GDM1 (cell line): ENCODE data around the gene CA4.
"Not testable (repeated sequence)": the region's sequence is repeated elsewhere in the genome, so short reads cannot be mapped to it uniquely, and the experiment has no call there.

Experiments
- DNase-seq: peaks from one replicate; lab custom pipeline; 2025; lab: John Stamatoyannopoulos, UW

The CA4 gene

DNA sequence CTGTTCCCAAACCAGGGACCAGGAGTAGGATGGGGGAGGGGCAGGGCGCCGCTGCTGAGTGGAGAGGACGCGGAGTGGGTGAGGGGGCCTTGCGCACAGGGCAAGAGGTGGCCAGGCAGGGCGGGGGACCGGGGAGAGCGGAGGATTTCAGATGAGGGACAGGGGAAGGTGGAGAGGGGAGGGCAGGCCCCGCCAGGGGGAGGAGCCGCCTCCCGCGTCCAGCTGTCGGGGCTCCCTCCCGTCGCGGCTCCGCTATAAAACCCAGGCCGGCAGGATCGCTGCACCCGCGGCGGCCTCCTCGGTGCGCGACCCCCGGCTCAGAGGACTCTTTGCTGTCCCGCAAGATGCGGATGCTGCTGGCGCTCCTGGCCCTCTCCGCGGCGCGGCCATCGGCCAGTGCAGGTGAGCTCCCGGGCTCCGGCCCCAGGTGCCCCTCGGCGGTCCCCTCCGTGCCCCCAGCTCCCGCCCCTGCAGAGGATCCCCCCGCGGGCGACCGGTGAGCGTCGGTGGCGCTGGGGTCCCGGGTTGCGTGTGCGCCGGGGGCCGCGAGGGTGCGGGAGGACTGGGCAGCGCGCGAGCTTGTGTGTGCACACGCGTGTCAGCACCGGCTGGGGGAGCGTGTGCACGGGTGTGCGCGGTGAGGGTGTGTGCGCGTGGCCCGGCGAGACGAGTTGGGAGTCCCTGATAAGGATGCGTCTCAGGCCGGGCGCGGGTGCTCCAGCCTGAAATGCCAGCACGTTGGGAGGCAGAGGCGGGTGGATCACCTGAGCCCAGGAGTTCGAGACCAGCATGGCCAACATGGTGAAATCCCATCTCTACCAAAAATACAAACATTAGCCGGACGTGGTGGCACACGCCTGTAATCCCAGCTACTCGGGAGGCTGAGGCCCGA lies at the start of gene CA4:
CA4 (plus strand) TSS at position 283 of the 892 bp plus-strand sequence; CDS start at position 345, 62 bp downstream.
- no peak for DNase-seq

DNA sequence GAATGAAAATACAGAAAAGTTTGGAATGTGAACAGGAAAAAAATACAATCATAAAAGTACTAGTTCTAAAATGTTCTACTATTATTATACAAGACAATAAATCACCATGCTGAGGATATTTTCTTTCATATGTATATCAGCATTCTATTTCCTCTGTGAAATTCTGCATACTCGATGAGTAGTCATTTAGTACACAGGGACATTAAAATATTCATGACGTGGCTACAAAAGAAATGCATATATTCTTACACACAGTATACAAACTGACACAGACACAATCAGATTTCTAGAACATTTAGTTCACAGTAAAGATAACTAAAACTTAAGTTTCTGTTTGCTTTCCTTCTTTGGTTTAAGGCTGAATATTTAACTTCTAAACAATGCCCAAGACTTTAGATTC lies 49.2 kb upstream of the CA4 start:
- not testable (repeated sequence) for DNase-seq

DNA sequence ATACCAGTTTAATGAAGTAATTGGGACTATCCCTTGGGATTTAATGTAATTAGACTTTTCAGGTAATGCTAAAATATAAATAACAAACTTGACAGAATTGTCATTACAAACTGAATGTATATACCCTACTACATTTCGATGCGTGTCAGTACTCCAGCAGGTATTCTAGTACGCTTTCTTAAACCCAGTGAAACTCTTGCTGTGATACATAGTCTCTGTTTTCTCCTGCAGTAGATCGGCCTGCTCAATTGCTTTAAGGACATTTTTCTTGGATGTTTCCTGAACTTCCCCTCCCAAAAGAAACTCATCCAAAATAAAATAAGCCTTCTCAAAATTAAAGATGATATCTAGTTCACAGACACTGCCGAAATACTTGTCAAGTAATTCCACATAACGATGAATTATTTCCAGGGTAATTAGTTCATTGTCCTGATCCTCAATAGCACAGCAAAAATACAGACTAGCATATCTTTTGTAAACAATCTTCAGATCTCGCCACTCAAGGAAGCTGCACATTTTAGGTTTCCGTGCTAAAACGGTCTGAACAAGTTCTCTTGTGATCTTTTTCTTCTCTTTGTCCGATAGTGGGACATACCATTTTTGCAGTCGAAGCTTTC lies 47.6 kb upstream of the CA4 start:
- DNase-seq = not testable (repeated sequence)

DNA sequence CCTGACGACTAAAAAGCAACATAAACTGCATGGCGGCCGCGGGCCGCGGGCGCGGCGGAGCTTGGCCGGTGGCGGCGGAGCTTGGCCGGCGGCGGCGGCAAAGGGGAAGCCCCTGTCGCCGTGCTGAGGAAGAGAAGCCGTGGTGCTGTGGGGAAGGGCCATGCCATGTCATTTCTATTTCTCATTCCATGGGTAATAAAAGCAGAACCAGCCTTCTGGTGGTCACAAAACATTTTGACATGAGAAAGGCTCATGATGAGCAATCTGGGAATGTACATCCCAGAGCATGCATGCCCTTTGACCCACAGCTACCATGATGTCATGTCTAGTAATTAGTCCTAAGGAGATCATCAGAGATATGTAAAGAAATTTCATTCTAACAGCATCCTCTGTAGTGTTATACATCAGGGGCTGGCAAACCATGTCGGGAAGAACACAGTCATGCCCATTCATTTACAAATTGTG lies 47.1 kb upstream of the CA4 start:
- peak; percentile 65 for DNase-seq

DNA sequence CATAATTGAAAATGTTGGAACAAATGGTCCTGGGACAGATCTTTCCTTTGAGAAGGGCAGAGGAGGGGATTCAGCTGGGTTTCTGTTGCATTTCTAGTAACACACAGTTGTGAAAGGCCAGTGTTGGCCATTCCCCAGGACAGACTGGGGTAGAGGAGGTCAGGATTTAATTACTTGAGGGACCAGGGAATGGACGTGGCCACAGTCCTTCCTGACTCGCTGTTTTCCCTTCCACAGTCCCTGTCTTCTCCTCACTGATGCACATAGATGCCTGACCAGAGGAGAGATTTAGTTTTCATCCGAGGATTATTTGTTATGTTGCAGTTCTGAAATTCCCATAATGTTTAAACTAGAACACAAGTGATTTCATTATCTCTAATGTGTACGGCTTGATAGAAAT lies 45.8 kb upstream of the CA4 start:
- DNase-seq = no peak

DNA sequence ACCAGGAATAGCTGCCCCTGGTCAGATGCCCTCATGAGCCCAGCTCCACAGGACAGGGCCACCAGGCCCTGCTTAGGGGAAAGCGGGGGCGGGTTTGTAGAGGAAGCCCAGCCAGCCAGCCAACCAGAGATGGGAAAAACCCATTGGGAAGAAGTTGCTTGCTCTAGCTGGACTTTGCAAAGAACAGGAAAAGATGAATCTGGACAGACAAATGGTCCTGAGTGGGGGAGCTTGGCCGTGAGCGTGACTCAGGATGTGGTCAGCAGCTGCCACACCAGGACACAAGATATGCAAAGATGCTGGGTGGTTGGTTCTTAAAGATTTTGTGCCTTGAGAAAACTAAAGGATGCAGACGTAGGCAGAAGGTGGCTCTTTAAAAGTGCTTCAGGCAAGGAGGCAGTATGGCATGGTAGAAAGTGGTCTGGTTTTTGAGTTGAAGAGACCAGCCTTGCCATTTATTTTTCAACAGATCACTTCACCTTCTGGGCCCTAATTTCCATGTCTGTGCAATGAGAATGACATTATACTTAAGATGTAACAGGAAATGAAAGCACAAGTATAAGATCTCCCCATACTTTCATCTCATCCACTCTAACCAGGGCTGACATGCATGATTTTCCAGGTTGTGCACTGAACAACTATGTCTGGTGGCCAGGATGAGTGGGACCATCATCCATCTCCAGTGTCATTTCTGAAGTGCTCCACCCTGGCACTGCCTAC lies 43.3 kb upstream of the CA4 start:
- DNase-seq = no peak

DNA sequence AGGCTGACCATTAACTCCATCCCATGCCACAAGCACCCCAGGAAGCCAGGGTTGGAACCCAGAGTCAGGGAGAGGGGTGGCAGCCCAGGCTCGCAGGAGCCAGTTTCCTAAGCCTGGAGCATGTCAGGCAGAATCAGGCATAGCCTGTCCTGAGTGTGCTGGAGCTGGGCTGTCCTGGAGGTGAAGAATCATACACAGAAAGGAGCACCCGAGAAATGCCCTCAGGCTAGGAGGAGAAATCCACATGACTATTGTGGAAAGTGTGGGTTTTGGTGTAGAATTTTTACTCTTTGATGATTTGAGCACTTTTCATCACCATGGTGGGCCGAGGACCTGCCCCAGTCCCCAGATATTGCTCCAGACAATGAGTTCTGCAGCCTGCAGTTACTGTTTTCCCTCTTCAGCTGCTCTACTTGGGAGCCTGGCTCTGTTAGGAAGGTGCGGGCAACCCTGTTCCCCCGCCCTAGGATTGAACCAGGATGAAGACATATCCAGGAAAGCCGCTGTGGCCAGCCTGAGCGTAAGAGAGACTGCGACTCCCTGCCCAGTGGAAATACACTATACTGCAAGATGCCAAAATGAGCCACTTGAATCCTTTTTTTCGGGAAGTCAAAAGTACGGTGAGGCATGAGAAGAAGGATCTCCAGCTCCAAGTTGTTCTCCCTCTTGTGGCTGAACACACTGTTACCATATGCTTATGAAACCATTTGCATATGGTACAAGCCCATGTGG lies 42.1 kb upstream of the CA4 start:
- DNase-seq = no peak

DNA sequence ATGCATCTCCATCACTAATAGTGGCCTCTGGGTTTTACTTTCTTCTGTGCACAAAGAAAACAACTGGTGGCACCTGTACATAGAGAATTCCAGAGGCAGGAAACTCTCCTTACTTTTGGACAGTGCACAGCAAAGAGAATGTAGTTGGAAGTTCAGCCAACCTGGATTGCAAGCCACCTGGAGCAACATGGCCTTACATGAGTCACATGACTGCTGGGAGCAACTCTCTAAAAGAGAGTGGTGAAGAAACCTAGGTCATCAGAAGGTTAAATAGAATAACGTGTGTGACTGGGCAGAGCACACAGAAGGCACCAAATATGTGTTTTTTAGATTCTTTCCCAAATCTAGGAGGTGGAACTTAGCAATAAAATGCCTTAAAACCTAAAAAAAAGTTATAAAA lies 41.5 kb upstream of the CA4 start:
- not testable (repeated sequence) for DNase-seq

DNA sequence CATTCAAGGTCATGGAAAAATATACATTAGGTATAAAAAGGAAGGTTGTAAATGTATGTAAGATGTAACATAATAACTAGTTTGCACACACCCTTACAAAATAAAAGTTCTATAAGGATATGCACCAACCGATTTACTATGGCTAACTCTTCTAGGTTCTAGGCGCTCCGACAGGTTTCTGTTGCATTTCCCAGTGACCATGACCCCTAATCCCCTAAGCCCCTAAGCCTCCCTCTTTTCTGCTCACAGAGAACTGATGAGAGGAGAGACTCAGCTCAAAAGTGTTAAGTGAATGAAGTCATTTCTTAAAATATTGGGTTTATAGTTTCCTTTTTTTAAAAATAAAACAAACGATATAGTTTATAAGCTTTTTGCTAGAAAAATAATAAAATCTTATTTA lies 41.1 kb upstream of the CA4 start:
- no peak for DNase-seq

DNA sequence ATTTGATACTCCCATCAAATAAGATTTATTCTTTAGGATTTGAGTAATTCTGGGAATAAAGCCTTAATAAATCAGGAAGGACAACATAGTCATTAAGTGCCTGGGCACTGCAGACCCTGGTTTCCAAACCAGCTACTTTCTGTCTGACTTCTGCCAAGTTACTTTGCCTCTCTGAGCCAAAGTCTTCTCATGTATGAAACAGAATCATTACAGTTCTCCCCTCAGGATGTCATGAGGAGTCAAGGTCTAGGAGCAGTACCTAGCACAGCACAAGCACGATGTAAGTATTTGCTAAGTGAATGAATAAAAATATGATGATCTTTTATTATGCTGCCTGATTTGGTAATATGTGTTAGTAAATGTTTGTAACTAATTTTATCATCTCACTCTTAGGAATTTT lies 40.6 kb upstream of the CA4 start:
- no peak for DNase-seq

DNA sequence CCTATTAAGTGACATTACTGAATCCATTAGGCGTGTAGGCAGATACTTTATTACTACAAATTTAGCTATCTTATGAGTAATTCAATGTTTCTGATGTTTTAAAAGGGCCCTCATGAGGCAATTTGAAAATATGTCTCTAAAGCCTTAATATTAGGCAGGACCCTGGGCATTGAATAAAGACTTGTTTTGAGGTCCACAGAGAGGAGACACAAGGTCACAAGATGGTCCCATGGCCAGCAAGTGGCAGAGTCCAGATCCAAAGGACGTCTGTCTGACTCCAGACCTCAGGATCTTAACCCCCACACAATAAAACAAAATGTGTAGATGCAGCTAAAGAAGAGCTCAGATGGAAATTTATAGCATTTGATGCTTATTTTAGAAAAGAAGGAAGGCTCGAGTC lies 39.2 kb upstream of the CA4 start:
- no peak for DNase-seq

DNA sequence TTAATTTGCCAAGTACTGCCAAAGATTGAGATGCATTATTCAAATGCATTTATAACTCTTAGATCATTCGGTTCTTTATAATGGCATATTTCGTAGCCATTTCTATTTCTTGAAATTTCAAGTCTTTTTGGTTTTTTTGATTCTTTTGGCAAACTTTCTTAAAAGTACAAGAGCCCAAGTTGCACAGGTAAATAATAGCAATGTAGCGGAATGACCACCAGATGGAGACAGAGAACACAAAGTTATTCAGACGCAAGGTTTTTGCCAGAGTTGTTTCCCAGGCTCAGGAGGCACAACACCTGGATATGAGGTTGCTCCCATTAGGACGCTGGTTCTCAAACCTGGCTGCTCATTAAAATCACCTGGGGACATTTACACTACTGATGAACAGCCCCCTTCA lies 38.1 kb upstream of the CA4 start:
- DNase-seq = not testable (repeated sequence)

DNA sequence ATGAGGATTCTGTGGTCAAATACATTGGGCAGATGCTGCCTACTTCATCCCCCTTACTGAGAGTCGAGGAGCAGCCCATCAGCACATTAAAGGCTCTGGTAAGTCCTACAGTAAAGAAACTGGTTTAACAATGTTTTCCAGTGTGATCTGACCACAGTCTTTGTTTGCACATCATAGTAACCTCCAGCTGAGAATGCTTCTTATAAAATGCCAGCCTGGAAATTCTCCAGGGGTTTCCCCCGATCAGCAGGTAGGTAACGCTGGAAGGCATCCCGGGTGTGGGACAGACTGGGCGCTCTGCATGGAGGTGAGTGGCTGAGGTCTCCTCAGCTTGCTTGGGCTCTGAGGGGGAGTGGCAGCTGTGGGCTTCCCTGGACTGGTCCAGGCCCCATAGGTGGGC lies 34.4 kb upstream of the CA4 start:
- DNase-seq = not testable (repeated sequence)

DNA sequence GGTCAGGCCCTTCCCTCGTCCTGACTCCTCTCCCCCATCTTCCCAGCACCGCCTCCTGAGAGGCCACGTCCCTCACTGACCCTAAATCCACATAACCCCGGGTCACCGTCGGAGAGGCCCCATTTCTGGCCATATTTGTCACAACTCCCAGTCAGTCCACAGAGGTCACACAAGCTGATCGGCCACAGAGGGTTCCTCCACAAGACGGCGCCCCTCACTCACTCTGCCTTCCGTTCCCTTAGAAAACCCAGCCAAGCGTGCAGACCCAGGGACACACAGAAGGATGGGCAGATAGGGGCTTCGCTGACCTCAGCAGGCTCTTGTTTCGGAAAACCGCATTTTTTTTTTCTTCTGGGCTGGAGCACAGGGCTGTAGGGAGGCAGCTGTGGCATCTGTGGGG lies 33.6 kb upstream of the CA4 start:
- DNase-seq = not testable (repeated sequence)

DNA sequence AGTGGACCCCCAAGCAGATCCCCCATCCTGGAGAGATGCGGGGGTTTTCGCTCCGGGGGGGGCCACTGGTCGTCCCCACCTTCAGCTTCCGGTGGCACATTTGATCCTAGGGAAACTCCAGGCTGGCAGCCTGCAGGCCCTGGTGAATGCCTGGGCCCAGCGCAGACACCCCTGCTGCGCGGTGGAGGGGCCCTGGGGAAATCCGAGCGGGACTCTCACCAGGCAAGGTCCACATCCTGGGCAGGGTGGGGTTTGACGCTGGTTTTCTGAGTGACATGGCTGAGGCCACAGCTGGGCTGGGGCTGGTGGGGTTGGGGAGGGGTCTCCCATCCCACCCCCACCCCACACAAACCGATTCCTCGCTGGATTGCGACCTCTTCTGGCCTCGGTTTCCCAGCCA lies 30.6 kb upstream of the CA4 start:
- not testable (repeated sequence) for DNase-seq

DNA sequence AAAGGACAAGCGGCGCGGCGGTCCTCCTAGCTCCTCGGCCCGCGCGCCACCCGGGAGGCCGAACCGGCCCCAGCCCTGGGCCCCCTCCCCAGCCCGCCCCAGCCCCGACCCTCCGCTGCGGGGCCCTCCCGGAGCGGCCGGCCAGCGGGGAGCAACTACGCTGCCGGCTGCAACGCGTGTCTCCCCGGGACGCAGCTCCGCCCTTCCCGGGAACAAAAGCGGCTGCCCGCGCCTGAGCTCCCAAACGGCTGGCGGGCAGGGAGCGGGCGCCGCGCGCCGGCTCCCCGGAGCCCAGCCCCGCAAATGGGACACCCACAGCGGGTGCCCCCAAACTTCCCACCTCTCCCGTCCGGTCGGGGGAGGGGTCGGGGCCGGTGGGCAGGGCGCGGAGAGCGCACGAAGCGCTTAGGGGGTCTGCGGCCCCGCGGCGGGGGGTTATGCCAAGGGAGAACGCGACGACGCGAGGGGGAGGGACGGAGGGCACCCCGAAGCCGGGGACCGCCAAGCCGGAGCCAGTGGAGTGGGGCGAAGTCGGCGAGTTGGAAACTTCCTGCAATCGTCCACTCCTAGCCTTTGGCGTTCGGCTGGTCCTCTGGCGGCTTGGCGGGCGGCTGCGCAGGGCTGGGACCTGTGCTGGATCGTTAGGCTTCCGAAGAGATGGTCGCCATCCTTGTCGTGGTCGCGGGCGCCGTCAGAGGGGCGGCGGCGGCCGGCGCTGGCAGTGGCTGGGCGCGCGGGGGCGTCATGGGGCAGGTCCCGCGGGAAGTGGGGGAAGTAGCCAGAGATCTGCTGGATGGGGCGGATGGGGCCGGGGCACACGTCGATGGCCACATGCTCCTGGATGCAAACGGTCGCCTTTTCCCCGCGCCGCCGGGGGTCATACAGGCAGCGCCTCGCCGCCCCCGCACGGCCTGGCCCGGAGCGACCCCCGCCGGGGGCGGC lies 29.7 kb upstream of the CA4 start:
- not testable (repeated sequence) for DNase-seq

DNA sequence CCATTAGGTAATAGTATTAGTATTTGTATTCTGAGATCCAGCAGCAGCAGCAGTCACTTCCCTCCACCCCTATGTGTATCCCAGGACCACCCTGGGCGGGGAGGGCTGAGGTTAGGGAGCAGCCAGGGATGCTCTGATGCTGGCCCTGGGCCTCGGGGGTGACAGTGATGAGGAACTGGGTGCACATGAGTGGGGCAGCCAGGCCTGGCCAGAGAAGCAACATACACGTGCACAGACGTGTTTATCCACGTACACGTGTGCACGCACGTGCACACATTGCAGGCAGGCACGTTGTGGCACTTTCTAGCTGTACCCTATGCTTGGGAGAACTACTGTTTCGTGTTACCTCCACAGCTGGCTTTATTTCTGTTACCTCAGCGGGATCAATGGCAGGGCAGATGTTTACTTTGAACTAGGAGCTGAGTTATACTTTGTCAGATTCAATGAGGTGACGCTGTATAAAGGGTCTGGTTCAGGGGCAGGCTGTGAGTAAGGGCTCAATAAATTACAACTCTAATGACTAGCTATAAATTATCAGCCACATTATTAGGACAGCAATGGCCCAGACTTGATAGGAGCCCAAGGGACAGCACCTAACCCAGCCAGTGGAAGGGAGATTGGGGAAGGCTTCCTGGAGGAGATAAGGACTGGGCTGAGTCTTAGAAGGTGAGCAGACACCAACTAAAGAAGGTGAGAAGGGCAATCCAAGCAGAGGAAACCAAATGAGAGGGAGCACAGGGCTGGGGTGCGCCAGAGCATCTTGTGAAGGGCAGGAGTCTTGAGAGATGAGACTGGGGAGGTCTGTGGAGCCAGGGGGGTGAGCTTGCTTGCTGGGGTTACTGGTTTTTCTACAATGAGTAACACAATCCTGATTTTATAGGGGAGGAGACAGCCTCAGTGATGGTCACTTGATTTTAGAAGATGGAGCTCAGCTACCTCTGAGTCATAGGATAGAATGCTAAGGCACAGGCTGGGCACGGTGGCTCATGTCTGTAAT lies 22.4 kb upstream of the CA4 start:
- DNase-seq = no peak

DNA sequence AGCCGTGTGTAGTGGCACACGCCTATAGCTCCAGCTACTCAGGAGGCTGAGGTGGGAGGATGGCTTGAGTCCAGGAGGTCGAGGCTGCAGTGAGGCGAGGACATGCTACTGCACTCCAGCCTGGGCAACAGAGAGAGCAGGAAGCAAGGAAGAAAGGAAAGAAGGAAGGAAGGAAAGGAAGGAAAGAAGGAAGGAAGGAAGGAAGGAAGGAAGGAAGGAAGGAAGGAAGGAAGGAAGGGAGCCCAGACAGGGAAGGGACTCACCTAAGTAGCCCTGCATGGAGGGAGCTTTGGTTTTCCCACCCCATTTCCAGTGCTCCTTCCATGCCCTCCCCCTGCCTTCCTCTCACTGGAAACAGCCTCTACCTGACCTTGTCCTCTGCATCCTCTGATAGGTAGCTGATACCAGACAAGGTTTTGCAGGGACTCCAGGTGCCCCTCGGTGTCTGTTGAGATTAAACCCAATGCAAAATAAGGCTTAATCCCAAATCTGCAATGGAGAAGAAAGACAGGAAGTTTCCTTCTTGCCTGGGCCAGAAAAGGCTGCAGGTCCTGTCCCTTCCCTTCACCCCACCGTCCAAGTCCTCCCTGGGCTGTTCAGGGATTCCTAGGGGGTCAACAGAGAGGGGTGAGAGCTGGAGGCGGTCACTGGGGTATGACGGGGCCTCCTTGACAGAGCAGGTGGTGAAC lies 21.5 kb upstream of the CA4 start:
- DNase-seq = no peak

DNA sequence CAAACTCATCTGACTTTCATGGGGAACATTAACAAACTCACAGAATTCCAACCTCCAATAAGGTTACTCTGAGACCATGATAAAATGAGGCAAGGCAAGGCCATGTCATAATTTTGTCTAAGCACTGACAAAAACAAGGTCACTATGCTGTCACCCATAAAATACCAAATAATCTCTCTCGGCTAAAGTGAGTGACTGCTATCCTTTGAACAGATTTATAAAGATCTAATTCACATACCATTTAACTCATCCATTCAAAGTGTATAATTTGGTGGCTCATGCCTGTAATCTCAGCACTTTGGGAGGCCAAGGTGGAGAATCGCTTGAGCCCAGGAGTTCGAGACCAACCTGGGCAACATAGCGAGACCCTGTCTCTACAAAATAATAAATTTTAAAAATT lies 20.6 kb upstream of the CA4 start:
- DNase-seq = no peak
